ENCODE results near the gene ZMAT3. TPM values are rescaled to one million over a fixed set of nuclear protein-coding genes. Genes with fewer than 3 reads are reported as not detected.
"Not testable (repeated sequence)": the region's sequence is repeated elsewhere in the genome, so short reads cannot be mapped to it uniquely, and the experiment has no call there.

ZMAT3 gene
- total RNA-seq, 4 donors from 2014 or later, result 7.7 to 9.1 (median 8.2) TPM

DNA sequence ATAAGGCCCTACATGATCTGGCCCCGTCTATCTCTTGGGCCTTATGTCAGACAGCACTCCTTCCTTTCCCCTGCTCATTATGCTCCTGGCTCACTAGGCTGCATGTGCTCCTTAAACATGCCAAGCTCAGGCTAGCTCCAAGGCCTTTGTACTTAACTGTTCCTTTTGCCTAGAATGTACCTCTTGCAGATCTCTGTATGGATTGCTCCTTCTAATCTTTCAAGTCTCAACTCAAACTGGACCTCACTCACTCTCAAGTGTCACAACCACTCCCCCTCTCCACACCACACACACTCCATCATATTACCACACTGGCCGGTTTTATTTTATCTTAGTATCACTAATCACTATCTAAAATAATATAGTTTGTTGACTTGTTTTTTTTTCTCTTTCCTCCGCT, 36.4 kb downstream of the ZMAT3 start:
- no peak for DNase-seq (ENCODE audit: low spot score)
- no peak for ATAC-seq (ENCODE audit: low FRiP score)

DNA sequence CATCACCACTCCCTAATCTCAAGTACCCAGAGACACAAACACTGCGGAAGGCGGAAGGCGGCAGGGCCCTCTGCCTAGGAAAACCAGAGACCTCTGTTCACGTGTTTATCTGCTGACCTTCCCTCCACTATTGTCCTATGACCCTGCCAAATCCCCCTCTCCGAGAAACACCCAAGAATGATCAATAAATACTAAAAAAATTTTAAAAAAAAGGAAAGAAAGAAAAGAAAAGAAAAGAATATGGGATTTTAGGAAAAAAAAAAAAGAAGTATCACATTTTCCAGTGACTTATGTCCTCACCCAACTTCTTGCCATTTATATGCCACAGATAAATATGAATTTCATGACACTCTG, 38.3 kb downstream of the ZMAT3 start:
- not testable (repeated sequence) for ATAC-seq (ENCODE audit: low FRiP score); DNase-seq (ENCODE audit: low spot score)

More for the DNA sequence above, 36.4 kb downstream of the ZMAT3 start:
- TF ChIP-seq, protein P1, sequence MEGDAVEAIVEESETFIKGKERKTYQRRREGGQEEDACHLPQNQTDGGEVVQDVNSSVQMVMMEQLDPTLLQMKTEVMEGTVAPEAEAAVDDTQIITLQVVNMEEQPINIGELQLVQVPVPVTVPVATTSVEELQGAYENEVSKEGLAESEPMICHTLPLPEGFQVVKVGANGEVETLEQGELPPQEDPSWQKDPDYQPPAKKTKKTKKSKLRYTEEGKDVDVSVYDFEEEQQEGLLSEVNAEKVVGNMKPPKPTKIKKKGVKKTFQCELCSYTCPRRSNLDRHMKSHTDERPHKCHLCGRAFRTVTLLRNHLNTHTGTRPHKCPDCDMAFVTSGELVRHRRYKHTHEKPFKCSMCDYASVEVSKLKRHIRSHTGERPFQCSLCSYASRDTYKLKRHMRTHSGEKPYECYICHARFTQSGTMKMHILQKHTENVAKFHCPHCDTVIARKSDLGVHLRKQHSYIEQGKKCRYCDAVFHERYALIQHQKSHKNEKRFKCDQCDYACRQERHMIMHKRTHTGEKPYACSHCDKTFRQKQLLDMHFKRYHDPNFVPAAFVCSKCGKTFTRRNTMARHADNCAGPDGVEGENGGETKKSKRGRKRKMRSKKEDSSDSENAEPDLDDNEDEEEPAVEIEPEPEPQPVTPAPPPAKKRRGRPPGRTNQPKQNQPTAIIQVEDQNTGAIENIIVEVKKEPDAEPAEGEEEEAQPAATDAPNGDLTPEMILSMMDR (IDR thresholded peaks at IDR 0.05), result no peak

- not testable (repeated sequence) for ATAC-seq (ENCODE audit: low FRiP score); DNase-seq (ENCODE audit: low spot score)
Measured at GRCh38 chr3:179032454-179033303, 38.9 kb downstream of the ZMAT3 start.

DNA sequence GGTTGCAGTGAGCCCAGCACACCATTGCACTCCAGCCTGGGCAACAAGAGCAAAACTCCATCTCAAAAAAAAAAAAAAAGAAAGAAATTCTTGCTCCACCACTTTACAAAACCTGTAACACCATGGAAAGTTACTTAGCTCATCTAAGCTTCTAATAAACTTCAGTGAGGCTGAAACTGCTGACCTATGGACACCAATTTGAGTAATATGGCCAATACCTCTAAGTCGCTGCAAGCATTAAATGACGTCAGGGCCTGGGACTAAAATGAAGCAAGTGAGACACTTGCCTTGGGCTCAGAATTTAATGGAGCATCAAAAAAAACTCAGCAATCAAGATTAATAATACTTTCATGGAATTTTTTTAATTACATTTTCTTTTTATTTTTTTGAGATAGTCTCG, 42.5 kb downstream of the ZMAT3 start:
- TF ChIP-seq, protein P1 (IDR thresholded peaks at IDR 0.05), result no peak
- no peak for ATAC-seq (ENCODE audit: low FRiP score)
- DNase-seq (ENCODE audit: low spot score), result no peak

GRCh38 chr3:179028408-179028807, 43.2 kb downstream of the ZMAT3 start:
- TF ChIP-seq, protein P1 (IDR thresholded peaks at IDR 0.05), result no peak
- DNase-seq (ENCODE audit: low spot score) (no peak), ATAC-seq (ENCODE audit: low FRiP score) (no peak)

GRCh38 chr3:179027326-179027900, 44.2 kb downstream of the ZMAT3 start:
- TF ChIP-seq, protein P1 (IDR thresholded peaks at IDR 0.05), result no peak
- DNase-seq (ENCODE audit: low spot score), result no peak
- no peak for ATAC-seq (ENCODE audit: low FRiP score)

DNA sequence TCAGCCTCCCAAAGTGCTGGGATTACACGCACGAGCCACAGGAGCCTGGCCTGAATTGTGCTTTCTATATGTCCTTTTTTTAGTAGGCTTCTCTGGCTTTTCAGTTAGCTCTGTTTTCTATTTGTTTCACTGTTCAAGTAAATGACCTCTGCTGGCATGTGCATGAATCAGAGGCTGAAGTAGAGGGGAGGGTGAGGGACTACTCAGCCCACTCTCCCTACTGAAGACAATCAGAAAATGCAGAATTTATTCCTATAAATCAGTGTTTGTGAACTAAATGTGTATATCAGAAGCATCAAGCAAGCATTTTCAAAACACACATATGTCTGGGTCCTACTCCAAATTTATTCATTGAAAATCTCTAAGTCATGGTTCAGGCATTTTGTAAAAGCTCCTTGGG, 45.0 kb downstream of the ZMAT3 start:
- TF ChIP-seq, protein P1 (IDR thresholded peaks at IDR 0.05), result no peak
- DNase-seq (ENCODE audit: low spot score), result no peak
- ATAC-seq (ENCODE audit: low FRiP score), result no peak

Data from omental fat pad (tissue), 4 donors.